CD14-positive monocyte (primary cell): ENCODE measurements around the gene NME5. TPM values are rescaled to one million over a fixed set of nuclear protein-coding genes. Genes with fewer than 3 reads are reported as not detected.

Source experiments
- DNase-seq, 3 donors: peaks; one replicate each; pipeline ENCODE4 v3.0.0-alpha.2; 2011 to 2022
- H2AFZ ChIP-seq: 2 replicates; pipeline ENCODE4 v1.6.0; 2012; ENCODE audit warnings: mild to moderate bottlenecking, low read depth, low read length, inconsistent platforms; ENCODE audit not compliant: insufficient read depth, poor library complexity, severe bottlenecking
- H3K27ac ChIP-seq, 2 donors: 1 replicate in 1 of 2; 2 replicates in 1 of 2; pipeline ENCODE4 v1.5.1; 2012 to 2013; ENCODE audit warnings: low read length in 2 of 2, control low read depth in 1 of 2, inconsistent platforms in 1 of 2, low read depth in 1 of 2, mild to moderate bottlenecking in 1 of 2
- H3K27me3 ChIP-seq, 2 donors: one replicate each; pipeline versions ENCODE4 v1.6.0 to v1.6.1; 2011 to 2013; ENCODE audit warnings: low read length in 2 of 2; ENCODE audit not compliant: control insufficient read depth in 2 of 2, insufficient read depth in 2 of 2
- H3K36me3 ChIP-seq, 2 donors: replicated peaks in 1 of 2; 1 replicate in 1 of 2; 2 replicates in 1 of 2; pipeline versions ENCODE4 v1.5.1 to v1.6.1; 2012 to 2013; ENCODE audit warnings: low read length in 2 of 2, control low read depth in 1 of 2, inconsistent platforms in 1 of 2, mild to moderate bottlenecking in 1 of 2; ENCODE audit not compliant: insufficient read depth in 2 of 2, control insufficient read depth in 1 of 2
- H3K4me1 ChIP-seq, 2 donors: 1 replicate in 1 of 2; 2 replicates in 1 of 2; pipeline versions ENCODE4 v1.5.1 to v1.6.1; 2012 to 2013; ENCODE audit warnings: low read length in 2 of 2, control low read depth in 1 of 2, inconsistent platforms in 1 of 2, mild to moderate bottlenecking in 1 of 2, moderate library complexity in 1 of 2; ENCODE audit not compliant: insufficient read depth in 2 of 2, control insufficient read depth in 1 of 2
- H3K4me2 ChIP-seq: replicated peaks from 2 replicates; pipeline ENCODE3; 2012; ENCODE audit warnings: low read length, moderate library complexity, mild to moderate bottlenecking; ENCODE audit not compliant: poor library complexity, severe bottlenecking; ENCODE audit errors: extremely low read depth
- H3K4me3 ChIP-seq, 3 experiments: fragments of 200-600 bp in 1 of 3; sonication (generic) in 1 of 3; replicated peaks in 1 of 3; 1 replicate in 2 of 3; 2 replicates in 1 of 3; pipeline ENCODE4 v1.5.1; 2011 to 2013; ENCODE audit warnings: low read length in 3 of 3, mild to moderate bottlenecking in 3 of 3, control low read depth in 2 of 3, low read depth in 2 of 3, inconsistent platforms in 1 of 3, moderate library complexity in 1 of 3
- H3K79me2 ChIP-seq: 2 replicates; pipeline ENCODE4 v1.6.0; 2012; ENCODE audit warnings: mild to moderate bottlenecking, control low read depth, inconsistent platforms, low read length, moderate library complexity; ENCODE audit not compliant: insufficient read depth
- H3K9ac ChIP-seq: 2 replicates; pipeline ENCODE4 v1.6.0; 2017; ENCODE audit warnings: low read length, mild to moderate bottlenecking; ENCODE audit not compliant: insufficient read depth, poor library complexity, severe bottlenecking
- H3K9me3 ChIP-seq, 2 donors: replicated peaks in 1 of 2; 1 replicate in 1 of 2; 2 replicates in 1 of 2; pipeline versions ENCODE4 v1.5.1 to v1.6.1; 2012 to 2013; ENCODE audit warnings: low read length in 2 of 2, control low read depth in 1 of 2; ENCODE audit not compliant: control insufficient read depth in 1 of 2, insufficient read depth in 1 of 2
- H4K20me1 ChIP-seq: 2 replicates; pipeline ENCODE4 v1.6.0; 2012; ENCODE audit warnings: mild to moderate bottlenecking, low read length, control low read depth, moderate library complexity; ENCODE audit not compliant: insufficient read depth
- H3K27ac Mint-ChIP-seq, 7 donors: one replicate each; pipeline ENCODE4 v1.8.0; 2020; ENCODE audit warnings: mild to moderate bottlenecking in 7 of 7, mixed read lengths in 7 of 7, moderate library complexity in 6 of 7, inconsistent platforms in 2 of 7
- H3K27me3 Mint-ChIP-seq, 3 donors: one replicate each; pipeline ENCODE4 v1.8.0; 2021 to 2022; ENCODE audit warnings: low read depth in 3 of 3, mild to moderate bottlenecking in 3 of 3, mixed read lengths in 3 of 3, moderate library complexity in 3 of 3, inconsistent platforms in 1 of 3
- H3K36me3 Mint-ChIP-seq, 2 donors: one replicate each; pipeline ENCODE4 v1.8.0; 2020; ENCODE audit warnings: mixed read lengths in 2 of 2, inconsistent platforms in 1 of 2, mild to moderate bottlenecking in 1 of 2
- H3K4me1 Mint-ChIP-seq: one replicate; pipeline ENCODE4 v1.8.0; 2020; ENCODE audit warnings: mild to moderate bottlenecking, mixed read lengths
- H3K4me3 Mint-ChIP-seq, 2 donors: one replicate each; pipeline ENCODE4 v1.8.0; 2020; ENCODE audit warnings: mild to moderate bottlenecking in 2 of 2, mixed read lengths in 2 of 2, moderate library complexity in 1 of 2
- H3K9me3 Mint-ChIP-seq, 7 donors: one replicate each; pipeline ENCODE4 v1.8.0; 2020 to 2022; ENCODE audit warnings: mixed read lengths in 7 of 7, mild to moderate bottlenecking in 6 of 7, moderate library complexity in 6 of 7, inconsistent platforms in 2 of 7
- WGBS: methylation state at CpG from one replicate; pipeline ENCODE4 v1.1.5; 2013; ENCODE audit warnings: missing lambda C conversion rate; ENCODE audit not compliant: insufficient coverage; 5-methylcytosine and 5-hydroxymethylcytosine counted together
- intact Hi-C, 2 donors: fragments of 100-400 bp; cut with micrococcal nuclease; formaldehyde crosslinking; loops; one replicate each; pipeline versions ENCODE4 v1.15.0 to v1.15.1; 2023
- polyA plus RNA-seq, 3 donors: library from polyadenylated mRNA; depleted of rRNA in 1 of 3; unstranded in 2 of 3; stranded (reverse) in 1 of 3; fragments of 300-500 nt in 2 of 3; fragments of >200 nt in 1 of 3; fragmentation: Illumina TruSeq in 2 of 3; gene quantifications; 1 replicate in 2 of 3; 2 replicates in 1 of 3; pipeline ENCODE4 v1.2.3, GENCODE V29; 2012 to 2021
- TF ChIP-seq, protein P1 (sequence below): fragments of 200-600 bp; IDR thresholded peaks from one replicate; pipeline ENCODE4 v1.8.0; 2022; ENCODE audit warnings: antibody characterized with exemption, mild to moderate bottlenecking

Gene NME5
- polyA plus RNA-seq, 3 donors, result not detected

DNA sequence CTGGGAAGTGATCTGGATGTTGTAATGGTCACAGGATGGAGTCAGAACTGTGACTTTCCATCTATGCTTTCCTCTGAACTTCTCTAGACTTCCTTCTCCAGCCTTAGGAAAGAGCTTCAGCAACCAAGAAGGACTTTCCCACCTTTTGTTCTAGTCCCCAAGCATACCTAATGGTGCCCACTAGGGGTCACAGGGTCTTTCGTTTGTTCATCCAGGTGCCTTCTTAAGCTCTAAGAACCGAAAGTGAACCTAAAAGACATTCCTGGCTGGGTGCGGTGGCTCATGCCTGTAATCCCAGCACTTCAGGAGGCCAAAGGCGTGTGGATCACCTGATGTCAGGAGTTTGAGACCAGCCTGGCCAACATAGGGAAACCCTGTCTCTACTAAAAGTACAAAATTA is 57.2 kb downstream of the NME5 start:
- Mint-ChIP-seq H3K9me3 (no peaks in the 10 kb centered on the region), H3K36me3 (no peaks in the 10 kb centered on the region), H3K27me3 (peaks cover 0 to 4% (median 3%) of the 10 kb centered on the region in 3 donors), H3K27ac (no peak overlapping the region), H3K4me1 (peaks cover 11% of the 10 kb centered on the region), H3K4me3 (no peak overlapping the region)
- Histone ChIP-seq H3K36me3 (no peaks in the 10 kb centered on the region), H2AFZ (no peak overlapping the region), H3K27ac (no peak overlapping the region), H3K9ac (no peak overlapping the region), H3K4me3 (no peak overlapping the region), H3K4me1 (peaks cover 8% of the 10 kb centered on the region in 2 donors), H3K9me3 (no peaks in the 10 kb centered on the region), H3K79me2 (no peaks in the 10 kb centered on the region), H4K20me1 (no peaks in the 10 kb centered on the region), H3K4me2 (no peak overlapping the region), H3K27me3 (no peaks in the 10 kb centered on the region)
- TF ChIP-seq, protein P1, sequence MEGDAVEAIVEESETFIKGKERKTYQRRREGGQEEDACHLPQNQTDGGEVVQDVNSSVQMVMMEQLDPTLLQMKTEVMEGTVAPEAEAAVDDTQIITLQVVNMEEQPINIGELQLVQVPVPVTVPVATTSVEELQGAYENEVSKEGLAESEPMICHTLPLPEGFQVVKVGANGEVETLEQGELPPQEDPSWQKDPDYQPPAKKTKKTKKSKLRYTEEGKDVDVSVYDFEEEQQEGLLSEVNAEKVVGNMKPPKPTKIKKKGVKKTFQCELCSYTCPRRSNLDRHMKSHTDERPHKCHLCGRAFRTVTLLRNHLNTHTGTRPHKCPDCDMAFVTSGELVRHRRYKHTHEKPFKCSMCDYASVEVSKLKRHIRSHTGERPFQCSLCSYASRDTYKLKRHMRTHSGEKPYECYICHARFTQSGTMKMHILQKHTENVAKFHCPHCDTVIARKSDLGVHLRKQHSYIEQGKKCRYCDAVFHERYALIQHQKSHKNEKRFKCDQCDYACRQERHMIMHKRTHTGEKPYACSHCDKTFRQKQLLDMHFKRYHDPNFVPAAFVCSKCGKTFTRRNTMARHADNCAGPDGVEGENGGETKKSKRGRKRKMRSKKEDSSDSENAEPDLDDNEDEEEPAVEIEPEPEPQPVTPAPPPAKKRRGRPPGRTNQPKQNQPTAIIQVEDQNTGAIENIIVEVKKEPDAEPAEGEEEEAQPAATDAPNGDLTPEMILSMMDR, result no peak
- intact Hi-C loops, result no loop called here
- WGBS, result 85% methylated on average over 2 of the region's 4 CpGs
- no peak for DNase-seq

DNA sequence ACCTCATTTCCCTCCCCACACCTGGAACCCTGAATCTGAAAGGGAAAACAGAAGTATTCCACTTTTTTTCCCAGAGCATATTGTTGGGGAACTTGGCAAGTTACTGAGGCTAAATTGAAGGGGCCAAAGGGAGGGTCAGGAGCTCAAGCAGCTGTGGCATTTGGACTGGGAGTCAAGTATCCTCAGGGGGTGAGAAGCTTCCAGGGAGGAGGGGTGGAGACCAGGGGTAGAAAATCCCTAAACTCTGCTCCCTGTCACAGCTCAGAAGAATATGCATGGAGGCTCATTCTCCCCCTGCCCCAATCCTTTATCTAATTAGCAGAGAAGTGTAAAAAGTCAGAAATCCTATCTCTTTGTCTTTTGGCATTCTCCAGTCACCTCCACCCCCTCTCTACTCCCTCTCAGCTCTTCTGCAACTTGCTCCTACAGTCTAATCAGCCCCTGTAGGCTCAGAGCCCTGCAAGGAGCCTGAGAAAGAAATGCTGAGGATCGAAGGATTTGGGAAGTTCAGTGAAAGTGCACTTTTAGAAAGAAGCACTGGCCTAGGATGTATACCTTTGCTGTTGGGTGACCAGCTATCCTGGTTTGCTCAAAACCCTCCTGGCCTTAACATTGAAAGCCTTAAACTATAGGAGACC is 61.1 kb downstream of the NME5 start:
- Histone ChIP-seq H3K4me2 (no peak overlapping the region), H3K27me3 (no peaks in the 10 kb centered on the region), H3K9ac (no peak overlapping the region), H3K4me3 (no peak overlapping the region), H3K27ac (no peak overlapping the region), H3K36me3 (no peaks in the 10 kb centered on the region), H3K79me2 (no peaks in the 10 kb centered on the region), H3K4me1 (peaks cover 8% of the 10 kb centered on the region in 2 donors), H4K20me1 (no peaks in the 10 kb centered on the region), H2AFZ (no peak overlapping the region), H3K9me3 (no peaks in the 10 kb centered on the region)
- peaks cover 11% of the 10 kb centered on the region for H3K4me1 Mint-ChIP-seq
- TF ChIP-seq, protein P1, result no peak
- intact Hi-C loops, result loop anchor here in 1 of 2 donors (2.0 kb wide), 1 partner anchor 55 kb away; no protein-coding TSS in a partner anchor
- H3K27ac Mint-ChIP-seq, result no peak overlapping the region
- H3K27me3 Mint-ChIP-seq, result peaks cover 2 to 5% (median 2%) of the 10 kb centered on the region in 3 donors
- H3K9me3 Mint-ChIP-seq, result no peaks in the 10 kb centered on the region
- H3K4me3 Mint-ChIP-seq, result no peak overlapping the region
- no peak for DNase-seq
- H3K36me3 Mint-ChIP-seq, result no peaks in the 10 kb centered on the region
- WGBS, result 100% methylated on average over 1 of the region's 1 CpG
